ENCODE measurements around the gene OXGR1.

The OXGR1 gene

GRCh38 chr13:96992633-96993032, 1.6 kb downstream of the OXGR1 start:
- no peaks in the 10 kb centered on the region for H3K4me1 ChIP-seq (ENCODE audit: insufficient read depth, low read length, severe bottlenecking)
- no peak overlapping the region for H3K9ac ChIP-seq (ENCODE audit: low read length)
- H3K27ac ChIP-seq (ENCODE audit: low read depth, low read length, poor library complexity, severe bottlenecking): no peak overlapping the region
- H3K9me2 ChIP-seq (ENCODE audit: low read depth, low read length): no peaks in the 10 kb centered on the region
- H3K4me2 ChIP-seq (ENCODE audit: low read length): no peak overlapping the region
- TF ChIP-seq CTCF (IDR thresholded peaks at IDR 0.05; ENCODE audit: low read length) (no peak), EZH2 (IDR thresholded peaks at IDR 0.05; ENCODE audit: borderline replicate concordance, low read length) (no peak)
- no peaks in the 10 kb centered on the region for H4K20me1 ChIP-seq (ENCODE audit: insufficient read depth, low read length)
- no peak overlapping the region for H2AFZ ChIP-seq (ENCODE audit: low read length)
- H3K4me3 ChIP-seq (ENCODE audit: low read depth, low read length, poor library complexity, severe bottlenecking): no peak overlapping the region
- no peaks in the 10 kb centered on the region for H3K79me2 ChIP-seq (ENCODE audit: insufficient read depth, low read length)
- no peaks in the 10 kb centered on the region; the same call in 1 of the 2 replicates for H3K27me3 ChIP-seq (ENCODE audit: insufficient read depth, low read length)
- no peaks in the 10 kb centered on the region for H3K36me3 ChIP-seq (ENCODE audit: insufficient read depth, low read length)
- no peaks in the 10 kb centered on the region for H3F3A ChIP-seq (ENCODE audit: insufficient read depth, low read length)
- H3K9me3 ChIP-seq (ENCODE audit: low read length): no peaks in the 10 kb centered on the region

DNA sequence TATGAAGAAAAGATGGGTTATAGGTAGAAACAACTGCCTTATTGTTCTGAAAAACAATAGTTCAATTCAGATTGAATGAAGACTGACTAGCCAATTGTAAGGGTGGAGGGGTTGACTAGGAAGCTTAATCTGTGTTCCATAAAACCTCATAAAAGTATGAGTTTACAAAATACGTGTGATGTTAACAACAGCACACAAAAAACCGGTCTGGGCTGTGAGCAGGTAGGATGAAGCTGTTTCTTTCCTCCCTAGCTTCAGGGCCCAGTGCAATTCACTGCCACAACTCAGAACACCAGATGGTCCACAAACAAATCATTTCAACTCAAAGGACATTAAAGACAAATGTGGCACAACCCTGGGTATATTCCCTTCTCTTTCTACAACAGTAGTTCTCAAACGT, 3.2 kb downstream of the OXGR1 start:
- H3K79me2 ChIP-seq (ENCODE audit: insufficient read depth, low read length): no peaks in the 10 kb centered on the region
- no peaks in the 10 kb centered on the region; the same call in 1 of the 2 replicates for H3K27me3 ChIP-seq (ENCODE audit: insufficient read depth, low read length)

DNA sequence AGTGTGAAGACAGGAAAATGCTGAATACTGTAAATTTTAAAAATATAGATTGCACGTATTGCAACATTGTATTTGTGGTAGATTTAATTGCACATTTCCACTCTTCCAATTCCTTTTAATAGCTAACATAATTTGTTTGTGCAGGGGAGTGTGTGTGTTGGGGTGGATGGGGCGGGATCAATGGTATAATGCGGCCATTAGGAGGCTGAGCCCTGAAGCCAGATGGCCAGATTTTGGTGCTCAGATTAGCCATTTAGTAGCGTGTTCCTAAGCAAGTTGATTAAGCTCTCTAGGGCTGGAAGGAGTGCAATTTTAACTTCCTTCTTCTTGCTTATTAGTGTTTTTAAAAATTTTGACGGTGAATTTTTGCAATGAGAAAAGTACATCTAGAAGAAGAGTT, 5.8 kb downstream of the OXGR1 start:
- H3K9me3 ChIP-seq (ENCODE audit: low read length): no peaks in the 10 kb centered on the region
- H3F3A ChIP-seq (ENCODE audit: insufficient read depth, low read length): no peaks in the 10 kb centered on the region
- TF ChIP-seq EZH2 (IDR thresholded peaks at IDR 0.05; ENCODE audit: borderline replicate concordance, low read length) (no peak), CTCF (IDR thresholded peaks at IDR 0.05; ENCODE audit: low read length) (no peak)
- no peaks in the 10 kb centered on the region; the same call in 1 of the 2 replicates for H3K27me3 ChIP-seq (ENCODE audit: insufficient read depth, low read length)
- no peaks in the 10 kb centered on the region for H3K4me1 ChIP-seq (ENCODE audit: insufficient read depth, low read length, severe bottlenecking)
- no peaks in the 10 kb centered on the region for H4K20me1 ChIP-seq (ENCODE audit: insufficient read depth, low read length)
- no peak overlapping the region for H3K4me2 ChIP-seq (ENCODE audit: low read length)
- H3K79me2 ChIP-seq (ENCODE audit: insufficient read depth, low read length): no peaks in the 10 kb centered on the region
- no peaks in the 10 kb centered on the region for H3K36me3 ChIP-seq (ENCODE audit: insufficient read depth, low read length)
- H3K9me2 ChIP-seq (ENCODE audit: low read depth, low read length): no peaks in the 10 kb centered on the region
- no peak overlapping the region for H2AFZ ChIP-seq (ENCODE audit: low read length)
- no peak overlapping the region for H3K9ac ChIP-seq (ENCODE audit: low read length)
- H3K27ac ChIP-seq (ENCODE audit: low read depth, low read length, poor library complexity, severe bottlenecking): no peak overlapping the region
- H3K4me3 ChIP-seq (ENCODE audit: low read depth, low read length, poor library complexity, severe bottlenecking): no peak overlapping the region

More for the DNA sequence above, 3.2 kb downstream of the OXGR1 start:
- Histone ChIP-seq H3K4me3 (ENCODE audit: low read depth, low read length, poor library complexity, severe bottlenecking) (no peak overlapping the region), H3K4me1 (ENCODE audit: insufficient read depth, low read length, severe bottlenecking) (no peaks in the 10 kb centered on the region), H2AFZ (ENCODE audit: low read length) (no peak overlapping the region), H3K36me3 (ENCODE audit: insufficient read depth, low read length) (no peaks in the 10 kb centered on the region), H3F3A (ENCODE audit: insufficient read depth, low read length) (no peaks in the 10 kb centered on the region), H3K9ac (ENCODE audit: low read length) (no peak overlapping the region), H3K9me2 (ENCODE audit: low read depth, low read length) (no peaks in the 10 kb centered on the region), H3K27ac (ENCODE audit: low read depth, low read length, poor library complexity, severe bottlenecking) (no peak overlapping the region), H4K20me1 (ENCODE audit: insufficient read depth, low read length) (no peaks in the 10 kb centered on the region), H3K9me3 (ENCODE audit: low read length) (no peaks in the 10 kb centered on the region), H3K4me2 (ENCODE audit: low read length) (no peak overlapping the region)
- TF ChIP-seq CTCF (IDR thresholded peaks at IDR 0.05; ENCODE audit: low read length) (no peak), EZH2 (IDR thresholded peaks at IDR 0.05; ENCODE audit: borderline replicate concordance, low read length) (no peak)
